A549 (cell line): ENCODE measurements around the gene ME2.

Source experiments
- PHF8 ChIP-seq: fragments of 200-600 bp; sonication (generic); IDR thresholded peaks from 2 replicates; pipeline ENCODE4 v1.6.1; 2016; ENCODE audit warnings: low read depth, mild to moderate bottlenecking, antibody characterized with exemption, moderate library complexity, borderline replicate concordance
- POLR2A ChIP-seq: IDR thresholded peaks from 2 replicates; pipeline ENCODE4 v1.6.1; 2012; ENCODE audit warnings: mild to moderate bottlenecking, low read length
- RAD21 ChIP-seq, 2 experiments: fragments of >200 bp in 1 of 2; sonication (Bioruptor Twin) in 1 of 2; formaldehyde crosslinking in 1 of 2; IDR thresholded peaks in 1 of 2; conservative IDR thresholded peaks in 1 of 2; 2 replicates in 1 of 2; 3 replicates in 1 of 2; pipeline ENCODE4 v1.6.1; 2012 to 2018; ENCODE audit warnings: inconsistent platforms in 1 of 2
- TF ChIP-seq, protein P1 (sequence below): fragments of >200 bp; sonication (Bioruptor Twin); formaldehyde crosslinking; IDR thresholded peaks from 3 replicates; pipeline ENCODE4 v1.5.1; 2016
- TF ChIP-seq, protein P2 (sequence below): fragments of >200 bp; sonication (Bioruptor Twin); formaldehyde crosslinking; IDR thresholded peaks from 3 replicates; pipeline ENCODE4 v1.6.1; 2016
- TF ChIP-seq, protein P3 (sequence below): fragments of 450-650 bp; IDR thresholded peaks from 2 replicates; pipeline ENCODE4 v1.6.1; 2014; ENCODE audit warnings: antibody characterized with exemption

DNA sequence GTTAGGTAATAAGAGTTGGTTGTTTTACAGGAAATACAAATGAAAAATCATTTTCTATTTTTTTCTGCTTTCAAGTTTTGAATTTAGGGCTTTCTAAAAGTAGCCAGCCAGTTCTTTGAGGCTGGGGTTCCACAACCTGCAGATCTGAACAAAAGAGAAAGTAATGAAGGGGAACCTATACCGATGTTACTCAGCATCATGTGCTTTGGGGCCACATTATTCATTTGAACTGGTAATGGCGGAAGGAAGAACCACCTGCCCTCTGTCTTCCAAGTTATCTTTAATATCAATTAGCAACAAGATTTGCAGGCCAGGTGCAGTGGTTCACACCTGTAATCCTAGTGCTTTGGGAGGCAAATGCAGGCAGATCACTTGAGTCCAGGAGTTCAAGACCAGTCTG is 46.2 kb upstream of the ME2 start:
- TF ChIP-seq RAD21 (conservative IDR thresholded peaks at IDR 0.05 in 1 of 2, IDR thresholded peaks at IDR 0.05 in 1 of 2) (no peak), POLR2A (no peak), PHF8 (no peak)
- TF ChIP-seq, protein P1, sequence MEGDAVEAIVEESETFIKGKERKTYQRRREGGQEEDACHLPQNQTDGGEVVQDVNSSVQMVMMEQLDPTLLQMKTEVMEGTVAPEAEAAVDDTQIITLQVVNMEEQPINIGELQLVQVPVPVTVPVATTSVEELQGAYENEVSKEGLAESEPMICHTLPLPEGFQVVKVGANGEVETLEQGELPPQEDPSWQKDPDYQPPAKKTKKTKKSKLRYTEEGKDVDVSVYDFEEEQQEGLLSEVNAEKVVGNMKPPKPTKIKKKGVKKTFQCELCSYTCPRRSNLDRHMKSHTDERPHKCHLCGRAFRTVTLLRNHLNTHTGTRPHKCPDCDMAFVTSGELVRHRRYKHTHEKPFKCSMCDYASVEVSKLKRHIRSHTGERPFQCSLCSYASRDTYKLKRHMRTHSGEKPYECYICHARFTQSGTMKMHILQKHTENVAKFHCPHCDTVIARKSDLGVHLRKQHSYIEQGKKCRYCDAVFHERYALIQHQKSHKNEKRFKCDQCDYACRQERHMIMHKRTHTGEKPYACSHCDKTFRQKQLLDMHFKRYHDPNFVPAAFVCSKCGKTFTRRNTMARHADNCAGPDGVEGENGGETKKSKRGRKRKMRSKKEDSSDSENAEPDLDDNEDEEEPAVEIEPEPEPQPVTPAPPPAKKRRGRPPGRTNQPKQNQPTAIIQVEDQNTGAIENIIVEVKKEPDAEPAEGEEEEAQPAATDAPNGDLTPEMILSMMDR = no peak
- TF ChIP-seq, protein P2, sequence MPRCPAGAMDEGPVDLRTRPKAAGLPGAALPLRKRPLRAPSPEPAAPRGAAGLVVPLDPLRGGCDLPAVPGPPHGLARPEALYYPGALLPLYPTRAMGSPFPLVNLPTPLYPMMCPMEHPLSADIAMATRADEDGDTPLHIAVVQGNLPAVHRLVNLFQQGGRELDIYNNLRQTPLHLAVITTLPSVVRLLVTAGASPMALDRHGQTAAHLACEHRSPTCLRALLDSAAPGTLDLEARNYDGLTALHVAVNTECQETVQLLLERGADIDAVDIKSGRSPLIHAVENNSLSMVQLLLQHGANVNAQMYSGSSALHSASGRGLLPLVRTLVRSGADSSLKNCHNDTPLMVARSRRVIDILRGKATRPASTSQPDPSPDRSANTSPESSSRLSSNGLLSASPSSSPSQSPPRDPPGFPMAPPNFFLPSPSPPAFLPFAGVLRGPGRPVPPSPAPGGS = no peak
- TF ChIP-seq, protein P3, sequence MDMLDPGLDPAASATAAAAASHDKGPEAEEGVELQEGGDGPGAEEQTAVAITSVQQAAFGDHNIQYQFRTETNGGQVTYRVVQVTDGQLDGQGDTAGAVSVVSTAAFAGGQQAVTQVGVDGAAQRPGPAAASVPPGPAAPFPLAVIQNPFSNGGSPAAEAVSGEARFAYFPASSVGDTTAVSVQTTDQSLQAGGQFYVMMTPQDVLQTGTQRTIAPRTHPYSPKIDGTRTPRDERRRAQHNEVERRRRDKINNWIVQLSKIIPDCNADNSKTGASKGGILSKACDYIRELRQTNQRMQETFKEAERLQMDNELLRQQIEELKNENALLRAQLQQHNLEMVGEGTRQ = no peak
